SK-N-SH (cell line): ENCODE measurements around the gene RIC8B. TPM values are rescaled to one million over a fixed set of nuclear protein-coding genes. Genes with fewer than 3 reads are reported as not detected.

ENCODE experiments used
- CTCF ChIA-PET: fragments of 300-600, 350-600 bp; formaldehyde crosslinking; extraction: SDS; loops from one replicate; lab custom pipeline; 2021; lab: Yijun Ruan, JAX
- POLR2A ChIA-PET: fragments of 350-600 bp; sonication (Branson Sonifier 250); formaldehyde crosslinking; extraction: SDS; loops from one replicate; lab custom pipeline; 2020; ENCODE audit warnings: antibody characterized with exemption, inconsistent platforms; lab: Yijun Ruan, JAX
- DNase-seq: peaks from one replicate; pipeline ENCODE4 v3.0.0; 2012
- H2AFZ ChIP-seq: fragments of 200-600 bp; sonication (generic); 2 replicates; pipeline ENCODE4 v1.8.1; 2016; ENCODE audit warnings: antibody characterized with exemption, mild to moderate bottlenecking, low read depth
- H3F3A ChIP-seq: fragments of 200-600 bp; sonication (generic); replicated peaks from 2 replicates; pipeline ENCODE3; 2016; ENCODE audit warnings: antibody characterized with exemption, mild to moderate bottlenecking; ENCODE audit not compliant: insufficient read depth
- H3K27ac ChIP-seq, 2 experiments: fragments of 200-500 bp in 1 of 2; fragments of 200-600 bp in 1 of 2; sonication (Bioruptor generic) in 1 of 2; sonication (generic), shearing (Covaris generic) in 1 of 2; 2 replicates each; pipeline versions ENCODE4 v1.5.1 to v1.6.1; 2014 to 2016; ENCODE audit warnings: low read depth in 2 of 2, inconsistent platforms in 1 of 2, low read length in 1 of 2, mild to moderate bottlenecking in 1 of 2, mixed read lengths in 1 of 2
- H3K27me3 ChIP-seq: fragments of 200-600 bp; sonication (generic), shearing (Covaris generic); 2 replicates; pipeline ENCODE4 v1.6.1; 2016; ENCODE audit warnings: mixed run types; ENCODE audit not compliant: insufficient read depth
- H3K36me3 ChIP-seq, 2 experiments: fragments of 200-500 bp in 1 of 2; fragments of 200-600 bp in 1 of 2; sonication (Bioruptor generic) in 1 of 2; sonication (generic) in 1 of 2; replicated peaks in 1 of 2; 2 replicates each; pipeline versions ENCODE3 to v1.5.1; 2014 to 2016; ENCODE audit warnings: low read length in 1 of 2, mild to moderate bottlenecking in 1 of 2; ENCODE audit not compliant: insufficient read depth in 2 of 2, control insufficient read depth in 1 of 2
- H3K4me1 ChIP-seq, 2 experiments: fragments of 200-500 bp in 1 of 2; fragments of 200-600 bp in 1 of 2; sonication (Bioruptor generic) in 1 of 2; sonication (generic), shearing (Covaris generic) in 1 of 2; 2 replicates each; pipeline versions ENCODE4 v1.5.1 to v1.6.1; 2014 to 2016; ENCODE audit warnings: low read depth in 1 of 2, low read length in 1 of 2, mixed run types in 1 of 2; ENCODE audit not compliant: insufficient read depth in 2 of 2, control insufficient read depth in 1 of 2
- H3K4me2 ChIP-seq: fragments of 200-600 bp; sonication (generic), shearing (Covaris generic); 2 replicates; pipeline ENCODE4 v1.6.1; 2017; ENCODE audit warnings: mixed run types
- H3K4me3 ChIP-seq, 2 experiments: fragments of 200-500 bp in 1 of 2; fragments of 200-600 bp in 1 of 2; sonication (Bioruptor generic) in 1 of 2; sonication (generic), shearing (Covaris generic) in 1 of 2; 2 replicates each; pipeline versions ENCODE4 v1.5.1 to v1.8.1; 2014 to 2016; ENCODE audit warnings: low read depth in 2 of 2, inconsistent platforms in 1 of 2, low read length in 1 of 2, mild to moderate bottlenecking in 1 of 2, mixed read lengths in 1 of 2, moderate library complexity in 1 of 2
- H3K79me2 ChIP-seq: fragments of 200-600 bp; sonication (generic); 2 replicates; pipeline ENCODE4 v1.8.1; 2017; ENCODE audit warnings: mild to moderate bottlenecking; ENCODE audit not compliant: insufficient read depth
- H3K9ac ChIP-seq: fragments of 200-600 bp; sonication (generic); 2 replicates; pipeline ENCODE4 v1.6.1; 2017; ENCODE audit warnings: mixed run types
- H3K9me2 ChIP-seq: fragments of 200-600 bp; sonication (generic); 2 replicates; pipeline ENCODE4 v1.6.1; 2017; ENCODE audit warnings: mixed run types
- H3K9me3 ChIP-seq: fragments of 200-600 bp; sonication (generic); 2 replicates; pipeline ENCODE4 v1.6.1; 2017; ENCODE audit warnings: mixed run types, mild to moderate bottlenecking, moderate library complexity
- H4K20me1 ChIP-seq: fragments of 200-600 bp; sonication (generic); 2 replicates; pipeline ENCODE4 v1.6.1; 2017; ENCODE audit warnings: mild to moderate bottlenecking, mixed run types; ENCODE audit not compliant: insufficient read depth
- ELF1 ChIP-seq: IDR thresholded peaks from 2 replicates; pipeline ENCODE4 v1.4.0; 2012
- EZH2phosphoT487 ChIP-seq: fragments of 200-600 bp; sonication (generic); IDR thresholded peaks from 2 replicates; pipeline ENCODE4 v1.6.1; 2017; ENCODE audit warnings: low read depth, mixed run types, mild to moderate bottlenecking, antibody characterized with exemption, moderate library complexity, borderline replicate concordance
- GATA2 ChIP-seq: sonication (generic); formaldehyde crosslinking; IDR thresholded peaks from 2 replicates; pipeline ENCODE4 v1.5.0; 2020; ENCODE audit warnings: mild to moderate bottlenecking, missing genetic modification reagents
- JUND ChIP-seq: IDR thresholded peaks from 2 replicates; pipeline ENCODE4 v1.4.0; 2012
- MEF2A ChIP-seq: IDR thresholded peaks from 2 replicates; pipeline ENCODE4 v1.4.0; 2012; ENCODE audit warnings: low read depth, borderline replicate concordance
- MXI1 ChIP-seq: IDR thresholded peaks from 2 replicates; pipeline ENCODE4 v1.6.1; 2012; ENCODE audit warnings: mild to moderate bottlenecking, low read depth, low read length, improper control_type of control experiment
- POLR2AphosphoS5 ChIP-seq: IDR thresholded peaks from 2 replicates; pipeline ENCODE4 v1.6.1; 2012; ENCODE audit warnings: low read depth, low read length
- RFX5 ChIP-seq: IDR thresholded peaks from 2 replicates; pipeline ENCODE4 v1.6.1; 2012; ENCODE audit warnings: mild to moderate bottlenecking, improper control_type of control experiment, low read length
- RXRA ChIP-seq: IDR thresholded peaks from 2 replicates; pipeline ENCODE4 v1.4.0; 2012; ENCODE audit warnings: low read depth, mild to moderate bottlenecking, borderline replicate concordance
- SIN3A ChIP-seq: IDR thresholded peaks from 2 replicates; pipeline ENCODE4 v1.6.1; 2012; ENCODE audit warnings: low read depth, mild to moderate bottlenecking, low read length, moderate library complexity, borderline replicate concordance
- TAF1 ChIP-seq: IDR thresholded peaks from 2 replicates; pipeline ENCODE4 v1.6.1; 2012; ENCODE audit warnings: low read depth, mild to moderate bottlenecking, low read length, moderate library complexity, borderline replicate concordance
- WGBS: methylation state at CpG from one replicate; pipeline ENCODE4 v1.1.6; 2017; ENCODE audit warnings: low lambda C conversion rate; 5-methylcytosine and 5-hydroxymethylcytosine counted together
- polyA plus RNA-seq, 3 experiments: library from polyadenylated mRNA; depleted of rRNA; stranded (reverse); fragments of >200 nt; gene quantifications; 2 replicates each; pipeline ENCODE4 v1.2.3, GENCODE V29; 2012
- TF ChIP-seq, protein P1 (sequence below): IDR thresholded peaks from 2 replicates; pipeline ENCODE4 v1.6.1; 2012; ENCODE audit warnings: mild to moderate bottlenecking, low read depth, low read length, moderate library complexity
- TF ChIP-seq, protein P2 (sequence below): IDR thresholded peaks from 2 replicates; pipeline ENCODE4 v1.4.0; 2012; ENCODE audit warnings: low read depth, borderline replicate concordance
- TF ChIP-seq, protein P3 (sequence below): IDR thresholded peaks from 2 replicates; pipeline ENCODE4; 2012
- TF ChIP-seq, protein P4 (sequence below): IDR thresholded peaks from 2 replicates; pipeline ENCODE4 v1.4.0; 2012; ENCODE audit warnings: low read depth
- TF ChIP-seq, protein P5 (sequence below): IDR thresholded peaks from 2 replicates; pipeline ENCODE4 v1.4.0; 2012; ENCODE audit warnings: low read depth, borderline replicate concordance

Gene RIC8B
- polyA plus RNA-seq, 1 of the 3 experiments (the other 2 are of a cell fraction) = 6.2 TPM

DNA sequence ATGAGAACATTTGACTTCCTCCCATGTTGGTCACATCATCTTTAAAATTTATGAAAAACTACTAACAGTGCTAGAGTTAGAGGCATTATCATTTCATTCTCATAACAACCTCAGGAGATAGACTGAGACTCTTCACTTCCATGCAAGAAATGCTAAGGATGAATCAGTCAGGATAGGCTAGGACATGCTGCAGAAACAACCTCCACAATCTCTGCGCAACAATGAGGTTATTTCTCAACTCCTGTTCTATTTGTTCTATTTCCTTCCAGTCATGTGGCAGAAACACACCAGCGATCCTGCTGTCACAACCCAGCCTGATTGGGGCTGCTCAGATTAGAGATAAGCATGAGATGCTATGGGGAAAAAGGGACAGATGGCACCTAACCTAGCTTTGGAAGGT is 132.2 kb downstream of the RIC8B start:
- Histone ChIP-seq H3K27me3 (no peaks in the 10 kb centered on the region), H3K4me2 (no peak overlapping the region), H3K9me3 (no peaks in the 10 kb centered on the region), H3F3A (no peaks in the 10 kb centered on the region), H2AFZ (no peak overlapping the region), H3K36me3 (no peaks in the 10 kb centered on the region), H3K4me3 (no peak overlapping the region), H3K9ac (no peak overlapping the region), H4K20me1 (no peaks in the 10 kb centered on the region), H3K4me1 (no peaks in the 10 kb centered on the region; a peak in 1 of 4 replicates), H3K27ac (no peak overlapping the region), H3K79me2 (no peaks in the 10 kb centered on the region), H3K9me2 (no peaks in the 10 kb centered on the region)
- DNase-seq = no peak
- CTCF ChIA-PET = interaction anchor here (1.1 to 12.9 kb wide), 2 partner anchors 14 to 549 kb away, joined by 3 to 88 read pairs; partner anchors contain the start of gene POLR3B
- no peak for TF ChIP-seq GATA2
- no peak for TF ChIP-seq RFX5
- TF ChIP-seq JUND = no peak
- TF ChIP-seq EZH2phosphoT487 = no peak
- no peak for TF ChIP-seq POLR2AphosphoS5
- TF ChIP-seq, protein P1, sequence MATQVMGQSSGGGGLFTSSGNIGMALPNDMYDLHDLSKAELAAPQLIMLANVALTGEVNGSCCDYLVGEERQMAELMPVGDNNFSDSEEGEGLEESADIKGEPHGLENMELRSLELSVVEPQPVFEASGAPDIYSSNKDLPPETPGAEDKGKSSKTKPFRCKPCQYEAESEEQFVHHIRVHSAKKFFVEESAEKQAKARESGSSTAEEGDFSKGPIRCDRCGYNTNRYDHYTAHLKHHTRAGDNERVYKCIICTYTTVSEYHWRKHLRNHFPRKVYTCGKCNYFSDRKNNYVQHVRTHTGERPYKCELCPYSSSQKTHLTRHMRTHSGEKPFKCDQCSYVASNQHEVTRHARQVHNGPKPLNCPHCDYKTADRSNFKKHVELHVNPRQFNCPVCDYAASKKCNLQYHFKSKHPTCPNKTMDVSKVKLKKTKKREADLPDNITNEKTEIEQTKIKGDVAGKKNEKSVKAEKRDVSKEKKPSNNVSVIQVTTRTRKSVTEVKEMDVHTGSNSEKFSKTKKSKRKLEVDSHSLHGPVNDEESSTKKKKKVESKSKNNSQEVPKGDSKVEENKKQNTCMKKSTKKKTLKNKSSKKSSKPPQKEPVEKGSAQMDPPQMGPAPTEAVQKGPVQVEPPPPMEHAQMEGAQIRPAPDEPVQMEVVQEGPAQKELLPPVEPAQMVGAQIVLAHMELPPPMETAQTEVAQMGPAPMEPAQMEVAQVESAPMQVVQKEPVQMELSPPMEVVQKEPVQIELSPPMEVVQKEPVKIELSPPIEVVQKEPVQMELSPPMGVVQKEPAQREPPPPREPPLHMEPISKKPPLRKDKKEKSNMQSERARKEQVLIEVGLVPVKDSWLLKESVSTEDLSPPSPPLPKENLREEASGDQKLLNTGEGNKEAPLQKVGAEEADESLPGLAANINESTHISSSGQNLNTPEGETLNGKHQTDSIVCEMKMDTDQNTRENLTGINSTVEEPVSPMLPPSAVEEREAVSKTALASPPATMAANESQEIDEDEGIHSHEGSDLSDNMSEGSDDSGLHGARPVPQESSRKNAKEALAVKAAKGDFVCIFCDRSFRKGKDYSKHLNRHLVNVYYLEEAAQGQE = no peak
- no peak for TF ChIP-seq ELF1
- no peak for TF ChIP-seq RXRA
- no peak for TF ChIP-seq TAF1
- TF ChIP-seq, protein P2, sequence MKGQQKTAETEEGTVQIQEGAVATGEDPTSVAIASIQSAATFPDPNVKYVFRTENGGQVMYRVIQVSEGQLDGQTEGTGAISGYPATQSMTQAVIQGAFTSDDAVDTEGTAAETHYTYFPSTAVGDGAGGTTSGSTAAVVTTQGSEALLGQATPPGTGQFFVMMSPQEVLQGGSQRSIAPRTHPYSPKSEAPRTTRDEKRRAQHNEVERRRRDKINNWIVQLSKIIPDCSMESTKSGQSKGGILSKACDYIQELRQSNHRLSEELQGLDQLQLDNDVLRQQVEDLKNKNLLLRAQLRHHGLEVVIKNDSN = no peak
- no peak for TF ChIP-seq SIN3A
- POLR2A ChIA-PET = interaction anchor here (0.6 kb wide), 1 partner anchor 9 kb away, joined by 3 read pairs; no protein-coding TSS in a partner anchor
- WGBS = 73% methylated on average over 2 of the region's 2 CpGs

DNA sequence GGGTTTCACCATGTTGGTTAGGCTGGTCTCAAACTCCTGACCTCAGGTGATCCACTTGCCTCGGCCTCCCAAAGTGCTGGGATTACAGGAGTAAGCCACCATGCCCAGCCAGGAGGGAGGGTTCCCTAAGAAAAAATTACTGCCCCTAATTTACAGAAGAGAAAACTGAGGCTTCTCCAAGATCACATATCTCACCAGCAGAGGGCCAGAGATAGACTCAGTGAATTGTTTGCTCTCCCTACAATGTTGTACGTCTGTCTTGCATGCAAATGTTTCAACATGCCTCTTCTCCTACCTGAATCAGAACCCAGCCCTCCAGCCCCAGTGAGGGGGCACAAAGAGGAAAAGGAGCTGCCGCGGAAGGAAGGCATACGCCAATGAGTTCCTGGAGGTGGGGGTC is 132.9 kb downstream of the RIC8B start:
- no peaks in the 10 kb centered on the region for H4K20me1 ChIP-seq
- CTCF ChIA-PET = interaction anchor here (12.9 kb wide), 1 partner anchor 13 kb away, joined by 88 read pairs; no protein-coding TSS in a partner anchor
- POLR2A ChIA-PET = interaction anchor here (0.7 kb wide), 1 partner anchor 60 kb away, joined by 3 read pairs; no protein-coding TSS in a partner anchor
- TF ChIP-seq MEF2A (no peak), MXI1 (no peak)
- TF ChIP-seq, protein P3, sequence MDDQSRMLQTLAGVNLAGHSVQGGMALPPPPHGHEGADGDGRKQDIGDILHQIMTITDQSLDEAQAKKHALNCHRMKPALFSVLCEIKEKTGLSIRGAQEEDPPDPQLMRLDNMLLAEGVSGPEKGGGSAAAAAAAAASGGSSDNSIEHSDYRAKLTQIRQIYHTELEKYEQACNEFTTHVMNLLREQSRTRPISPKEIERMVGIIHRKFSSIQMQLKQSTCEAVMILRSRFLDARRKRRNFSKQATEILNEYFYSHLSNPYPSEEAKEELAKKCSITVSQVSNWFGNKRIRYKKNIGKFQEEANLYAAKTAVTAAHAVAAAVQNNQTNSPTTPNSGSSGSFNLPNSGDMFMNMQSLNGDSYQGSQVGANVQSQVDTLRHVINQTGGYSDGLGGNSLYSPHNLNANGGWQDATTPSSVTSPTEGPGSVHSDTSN = no peak
- TF ChIP-seq, protein P4, sequence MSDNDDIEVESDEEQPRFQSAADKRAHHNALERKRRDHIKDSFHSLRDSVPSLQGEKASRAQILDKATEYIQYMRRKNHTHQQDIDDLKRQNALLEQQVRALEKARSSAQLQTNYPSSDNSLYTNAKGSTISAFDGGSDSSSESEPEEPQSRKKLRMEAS = no peak
- TF ChIP-seq, protein P5, sequence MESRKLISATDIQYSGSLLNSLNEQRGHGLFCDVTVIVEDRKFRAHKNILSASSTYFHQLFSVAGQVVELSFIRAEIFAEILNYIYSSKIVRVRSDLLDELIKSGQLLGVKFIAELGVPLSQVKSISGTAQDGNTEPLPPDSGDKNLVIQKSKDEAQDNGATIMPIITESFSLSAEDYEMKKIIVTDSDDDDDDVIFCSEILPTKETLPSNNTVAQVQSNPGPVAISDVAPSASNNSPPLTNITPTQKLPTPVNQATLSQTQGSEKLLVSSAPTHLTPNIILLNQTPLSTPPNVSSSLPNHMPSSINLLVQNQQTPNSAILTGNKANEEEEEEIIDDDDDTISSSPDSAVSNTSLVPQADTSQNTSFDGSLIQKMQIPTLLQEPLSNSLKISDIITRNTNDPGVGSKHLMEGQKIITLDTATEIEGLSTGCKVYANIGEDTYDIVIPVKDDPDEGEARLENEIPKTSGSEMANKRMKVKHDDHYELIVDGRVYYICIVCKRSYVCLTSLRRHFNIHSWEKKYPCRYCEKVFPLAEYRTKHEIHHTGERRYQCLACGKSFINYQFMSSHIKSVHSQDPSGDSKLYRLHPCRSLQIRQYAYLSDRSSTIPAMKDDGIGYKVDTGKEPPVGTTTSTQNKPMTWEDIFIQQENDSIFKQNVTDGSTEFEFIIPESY = no peak
- TF ChIP-seq, protein P1 = no peak

More for the DNA sequence above, 132.9 kb downstream of the RIC8B start:
- Histone ChIP-seq H3K27ac (no peak overlapping the region), H3K36me3 (no peaks in the 10 kb centered on the region), H3F3A (no peaks in the 10 kb centered on the region), H3K4me3 (no peak overlapping the region), H3K9me2 (no peaks in the 10 kb centered on the region), H3K4me1 (no peaks in the 10 kb centered on the region; a peak in 1 of 4 replicates), H3K79me2 (no peaks in the 10 kb centered on the region), H3K4me2 (no peak overlapping the region), H2AFZ (no peak overlapping the region), H3K9ac (no peak overlapping the region), H3K27me3 (no peaks in the 10 kb centered on the region), H3K9me3 (no peaks in the 10 kb centered on the region)
- DNase-seq = no peak
- WGBS = 69% methylated on average over 5 of the region's 5 CpGs
